ENCODE results near the gene TYMS. TPM values are rescaled to one million over a fixed set of nuclear protein-coding genes. Genes with fewer than 3 reads are reported as not detected.

Gene TYMS
- total and polyA plus RNA-seq, 2 donors (not counting 3 experiments of a cell fraction or from before 2014, with no cell fraction given): 136 to 200 TPM

GRCh38 chr18:659597-659996 is 2.1 kb downstream of the TYMS start:
- Histone ChIP-seq H3K4me3 (replicated peaks in 1 of 3; ENCODE audit: insufficient read depth in 1 of 3, low read depth in 1 of 3, low read length in 3 of 3) (no peak overlapping the region), H3K36me3 (ENCODE audit: control insufficient read depth in 2 of 2, extremely low read depth in 1 of 2, insufficient read depth in 2 of 2, low read length in 2 of 2) (peaks cover 0 to 13% of the 10 kb centered on the region in 2 experiments), H4K20me1 (replicated peaks; ENCODE audit: control insufficient read depth, extremely low read depth, insufficient read depth, low read length) (no peaks in the 10 kb centered on the region), H3K9ac (replicated peaks; ENCODE audit: extremely low read depth, insufficient read depth, low read length) (no peak overlapping the region), H3K27ac (ENCODE audit: insufficient read depth, low read depth, low read length) (no peak overlapping the region), H3K4me2 (ENCODE audit: insufficient read depth, low read length) (no peak overlapping the region), H3K27me3 (ENCODE audit: control insufficient read depth in 2 of 2, insufficient read depth in 2 of 2, low read length in 2 of 2) (no peaks in the 10 kb centered on the region), H3K9me1 (replicated peaks; ENCODE audit: control insufficient read depth, extremely low read depth, insufficient read depth, low read length) (no peaks in the 10 kb centered on the region), H3K9me3 (replicated peaks; ENCODE audit: control insufficient read depth, insufficient read depth, low read length) (no peaks in the 10 kb centered on the region), H2AFZ (ENCODE audit: low read depth, low read length) (no peak overlapping the region), H3K79me2 (ENCODE audit: control insufficient read depth, insufficient read depth, low read length) (peaks cover 39% of the 10 kb centered on the region), H3K4me1 (ENCODE audit: control insufficient read depth, extremely low read depth, insufficient read depth, low read length) (peaks cover 10% of the 10 kb centered on the region)
- ChIA-PET POLR2A (no interaction called here), CTCF (interaction anchor here (1.1 kb wide), 1 partner anchor 53 kb away, joined by 3 read pairs; the partner anchor contains the start of gene ENOSF1)
- FAIRE-seq (no peak), DNase-seq (ENCODE audit: low read depth, low spot score) (no peak)
- no peak for TF ChIP-seq JUN (IDR thresholded peaks at IDR 0.05; ENCODE audit: borderline replicate concordance, insufficient read depth, insufficient read length, low read depth)
- TF ChIP-seq POLR2AphosphoS5 (IDR thresholded peaks at IDR 0.05; ENCODE audit: insufficient read depth, low read depth, low read length): no peak
- no peak for TF ChIP-seq CTCF (IDR thresholded peaks at IDR 0.05; ENCODE audit: extremely low read depth in 1 of 2, insufficient read depth in 1 of 2, low read depth in 1 of 2, low read length in 2 of 2)
- no peak for TF ChIP-seq MYC (IDR thresholded peaks at IDR 0.05; ENCODE audit: low read depth, low read length)
- TF ChIP-seq FOS (IDR thresholded peaks at IDR 0.05; ENCODE audit: borderline replicate concordance, insufficient read depth, low read length): no peak
- no peak for TF ChIP-seq GATA2 (IDR thresholded peaks at IDR 0.05; ENCODE audit: insufficient read depth, insufficient read length, low read depth, low read length)
- intact Hi-C loops (cut with micrococcal nuclease) (loop anchor here (2.0 to 10.0 kb wide), 2 partner anchors 53 to 175 kb away; partner anchors contain the start of gene ENOSF1), dilution Hi-C loops (cut with MboI; ENCODE audit: extremely low pct_ligation_motif_present, low sequenced_read_pairs) (no loop called here)
- no TSS peak for BruUV-seq (replicated peaks)
